Omental fat pad (tissue), 4 donors: ENCODE measurements around the gene SYNDIG1. TPM values are rescaled to one million over a fixed set of nuclear protein-coding genes. Genes with fewer than 3 reads are reported as not detected.

Experiments used
- ATAC-seq: fragments of 150-250 bp; one replicate; pipeline ENCODE4 v1.9.1; 2016; ENCODE audit warnings: mild to moderate bottlenecking, moderate library complexity; ENCODE audit not compliant: low FRiP score
- DNase-seq: peaks from one replicate; pipeline ENCODE4 v3.0.0-alpha.2; 2019; ENCODE audit warnings: low spot score
- total RNA-seq, 4 donors: library from RNA; depleted of rRNA; stranded (reverse); fragments of >200 nt; gene quantifications; one replicate each; pipeline ENCODE4 v1.1.0, GENCODE V29; 2016
- TF ChIP-seq, protein P1 (sequence below), 3 donors: fragments of 450-650 bp; IDR thresholded peaks; one replicate each; pipeline ENCODE4 v1.5.1; 2016 to 2017; ENCODE audit warnings: antibody characterized with exemption in 3 of 3, mild to moderate bottlenecking in 3 of 3, moderate library complexity in 2 of 3

SYNDIG1 gene
- total RNA-seq, 4 donors from 2014 or later = 0.19 to 0.24 TPM; not detected in 2

DNA sequence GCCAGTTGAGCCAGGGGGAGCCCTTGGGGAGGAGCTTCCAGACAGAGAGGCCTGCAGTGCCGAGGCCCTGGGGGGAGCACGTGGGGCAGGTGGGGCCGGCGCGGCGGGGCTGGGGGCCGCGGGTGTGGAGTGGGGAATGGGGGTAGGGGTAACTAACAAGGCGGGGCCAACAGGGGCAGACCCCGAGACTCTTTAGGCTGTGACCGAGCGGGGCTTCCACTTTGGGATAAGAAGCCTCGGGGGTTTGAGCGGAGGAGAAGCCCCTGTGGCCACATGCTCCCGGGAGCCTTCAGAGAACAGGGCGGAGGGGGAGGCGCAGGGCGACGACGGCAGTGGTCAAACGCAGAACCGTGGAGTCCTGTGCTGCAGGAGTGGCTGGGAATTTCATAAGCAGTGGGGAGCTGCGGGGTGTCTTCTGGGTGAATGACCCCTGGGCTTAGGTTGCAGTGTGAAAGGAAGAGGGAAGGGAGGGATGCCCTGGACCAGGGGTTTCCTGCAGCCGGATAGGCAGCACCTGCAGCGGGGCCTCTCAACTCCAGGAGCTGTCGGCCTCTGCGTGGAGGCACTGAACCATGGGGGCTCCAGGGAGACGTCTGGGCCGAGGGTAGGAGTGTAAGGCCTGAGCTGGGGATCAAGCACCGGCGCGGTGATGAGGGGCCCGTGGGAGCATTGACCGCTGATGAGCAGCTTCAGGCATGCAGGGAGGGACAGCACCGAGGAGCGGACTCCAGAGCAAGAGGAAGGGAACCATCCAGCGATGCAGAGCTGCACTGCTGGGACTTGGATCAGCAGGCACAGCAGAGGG, 121.0 kb downstream of the SYNDIG1 start:
- no peak for ATAC-seq
- TF ChIP-seq, protein P1, sequence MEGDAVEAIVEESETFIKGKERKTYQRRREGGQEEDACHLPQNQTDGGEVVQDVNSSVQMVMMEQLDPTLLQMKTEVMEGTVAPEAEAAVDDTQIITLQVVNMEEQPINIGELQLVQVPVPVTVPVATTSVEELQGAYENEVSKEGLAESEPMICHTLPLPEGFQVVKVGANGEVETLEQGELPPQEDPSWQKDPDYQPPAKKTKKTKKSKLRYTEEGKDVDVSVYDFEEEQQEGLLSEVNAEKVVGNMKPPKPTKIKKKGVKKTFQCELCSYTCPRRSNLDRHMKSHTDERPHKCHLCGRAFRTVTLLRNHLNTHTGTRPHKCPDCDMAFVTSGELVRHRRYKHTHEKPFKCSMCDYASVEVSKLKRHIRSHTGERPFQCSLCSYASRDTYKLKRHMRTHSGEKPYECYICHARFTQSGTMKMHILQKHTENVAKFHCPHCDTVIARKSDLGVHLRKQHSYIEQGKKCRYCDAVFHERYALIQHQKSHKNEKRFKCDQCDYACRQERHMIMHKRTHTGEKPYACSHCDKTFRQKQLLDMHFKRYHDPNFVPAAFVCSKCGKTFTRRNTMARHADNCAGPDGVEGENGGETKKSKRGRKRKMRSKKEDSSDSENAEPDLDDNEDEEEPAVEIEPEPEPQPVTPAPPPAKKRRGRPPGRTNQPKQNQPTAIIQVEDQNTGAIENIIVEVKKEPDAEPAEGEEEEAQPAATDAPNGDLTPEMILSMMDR (IDR thresholded peaks at IDR 0.05) = no peak
- no peak for DNase-seq

GRCh38 chr20:24597051-24597450, 127.6 kb downstream of the SYNDIG1 start:
- DNase-seq (no peak), ATAC-seq (no peak)
- TF ChIP-seq, protein P1 (IDR thresholded peaks at IDR 0.05) = no peak

- TF ChIP-seq, protein P1 (IDR thresholded peaks at IDR 0.05) = no peak
- DNase-seq = no peak
- no peak for ATAC-seq
These were observed 128.9 kb downstream of the SYNDIG1 start for GRCh38 chr20:24598346-24598745.

DNA sequence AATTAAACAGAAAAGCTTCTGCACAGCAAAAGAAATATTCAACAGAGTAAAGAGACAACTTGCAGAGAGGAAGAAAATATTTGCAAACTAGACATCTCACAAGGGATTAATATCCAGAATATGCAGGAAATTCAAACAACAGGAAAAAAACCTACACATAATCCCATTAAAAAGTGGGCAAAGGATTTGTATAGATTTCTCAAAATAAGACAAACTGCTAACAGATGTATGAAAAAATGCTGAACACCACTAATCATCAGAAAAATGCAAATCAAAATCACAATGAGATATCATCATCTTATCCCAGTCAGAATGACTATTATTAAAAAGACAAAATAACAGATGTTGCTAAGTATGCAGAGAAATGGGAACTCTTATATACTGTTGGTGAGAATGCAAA, 129.6 kb downstream of the SYNDIG1 start:
- ATAC-seq = no peak
- TF ChIP-seq, protein P1 (IDR thresholded peaks at IDR 0.05) = no peak
- no peak for DNase-seq

DNA sequence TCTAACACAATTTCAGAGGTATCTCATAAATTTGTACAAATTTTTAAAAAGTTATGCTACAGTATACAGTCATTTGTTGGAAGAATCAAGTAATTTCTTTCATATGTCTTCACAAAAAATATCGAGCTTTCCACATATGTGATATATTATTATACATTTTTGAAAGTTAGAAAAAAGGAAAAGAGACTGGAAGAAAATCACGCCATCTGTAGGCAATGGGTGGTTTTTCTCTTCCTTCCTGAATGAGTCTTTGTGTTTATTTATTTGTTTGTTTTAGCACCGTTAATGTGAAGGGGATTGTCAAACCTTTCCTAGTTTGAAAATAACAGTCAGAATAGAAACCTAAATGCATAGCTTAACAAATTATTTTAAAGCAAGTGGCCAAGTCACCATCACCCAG, 130.6 kb downstream of the SYNDIG1 start:
- TF ChIP-seq, protein P1 (IDR thresholded peaks at IDR 0.05) = no peak
- no peak for DNase-seq
- no peak for ATAC-seq

DNA sequence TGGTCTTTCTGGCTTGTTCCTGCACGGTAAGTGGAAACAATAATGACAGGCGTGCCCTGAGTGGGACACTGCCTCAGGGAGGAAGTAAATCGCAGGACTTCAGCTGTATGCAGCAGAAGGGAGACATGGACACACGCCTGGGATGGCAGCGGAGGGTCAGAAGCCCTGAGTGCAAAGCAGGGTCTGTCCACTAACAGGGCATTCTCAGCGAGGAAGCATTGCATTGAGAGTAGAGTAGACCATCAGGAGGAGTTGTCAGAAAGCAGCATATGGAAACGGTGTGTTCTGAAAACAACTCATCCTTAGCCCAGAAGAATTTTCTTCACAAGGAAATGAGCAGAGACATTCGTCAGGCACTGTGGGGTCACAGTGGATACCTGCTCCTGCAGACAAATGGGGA, 134.0 kb downstream of the SYNDIG1 start:
- no peak for DNase-seq
- TF ChIP-seq, protein P1 (IDR thresholded peaks at IDR 0.05) = no peak
- no peak for ATAC-seq
